SU-DHL-6 (cell line): ENCODE measurements around the gene GAPDHS.

Source experiments
- H2AFZ ChIP-seq: fragments of 200-600 bp; sonication (generic); 2 replicates; pipeline ENCODE4 v1.6.1; 2014; ENCODE audit warnings: low read depth, mild to moderate bottlenecking, moderate library complexity, mixed read lengths, antibody characterized with exemption, low read length; ENCODE audit not compliant: severe bottlenecking
- H3F3A ChIP-seq: fragments of 200-600 bp; shearing (Covaris generic); 2 replicates; pipeline ENCODE4 v1.6.0; 2016; ENCODE audit warnings: antibody characterized with exemption, mild to moderate bottlenecking; ENCODE audit not compliant: insufficient read depth
- H3K27ac ChIP-seq: fragments of 200-600 bp; sonication (generic); 2 replicates; pipeline ENCODE4 v1.5.1; 2016; ENCODE audit warnings: low read depth, mild to moderate bottlenecking, low read length, moderate library complexity, mixed read lengths
- H3K27me3 ChIP-seq: fragments of 200-600 bp; sonication (generic), shearing (Covaris generic); 2 replicates; pipeline ENCODE4 v1.6.0; 2014; ENCODE audit warnings: mild to moderate bottlenecking, low read length
- H3K36me3 ChIP-seq: fragments of 200-600 bp; sonication (generic); 2 replicates; pipeline ENCODE4 v1.6.1; 2014; ENCODE audit warnings: mild to moderate bottlenecking, low read length, mixed read lengths
- H3K4me2 ChIP-seq: fragments of 300-600, 200-600 bp; shearing (Covaris generic), sonication (generic); 2 replicates; pipeline ENCODE4 v1.6.0; 2014; ENCODE audit warnings: low read length, low read depth, mild to moderate bottlenecking; ENCODE audit not compliant: poor library complexity, severe bottlenecking
- H3K4me3 ChIP-seq: fragments of 200-600 bp; sonication (generic); 2 replicates; pipeline ENCODE4 v1.5.1; 2014; ENCODE audit warnings: antibody characterized with exemption, low read length, mild to moderate bottlenecking, mixed read lengths; ENCODE audit not compliant: insufficient read depth, poor library complexity, severe bottlenecking
- H3K79me2 ChIP-seq: fragments of 200-600 bp; sonication (generic); 2 replicates; pipeline ENCODE4 v1.6.1; 2014; ENCODE audit warnings: mild to moderate bottlenecking, low read length, moderate library complexity; ENCODE audit not compliant: insufficient read depth
- H3K9ac ChIP-seq: fragments of 200-600 bp; sonication (generic); 2 replicates; pipeline ENCODE4 v1.7.0; 2014; ENCODE audit warnings: mild to moderate bottlenecking, low read length
- H3K9me2 ChIP-seq: fragments of 200-600 bp; sonication (generic); replicated peaks from 2 replicates; pipeline ENCODE4 v1.6.1; 2014; ENCODE audit warnings: low read length; ENCODE audit not compliant: insufficient read depth
- H3K9me3 ChIP-seq: fragments of 200-600 bp; sonication (generic); 2 replicates; pipeline ENCODE4 v1.6.1; 2014; ENCODE audit warnings: low read length, mixed read lengths; ENCODE audit not compliant: insufficient read depth
- H4K20me1 ChIP-seq: fragments of 200-600 bp; sonication (generic); 2 replicates; pipeline ENCODE4 v1.6.1; 2014; ENCODE audit warnings: low read depth, mild to moderate bottlenecking, antibody characterized with exemption, low read length, moderate library complexity, mixed read lengths
- CTCF ChIP-seq: fragments of 200-600 bp; sonication (generic); IDR thresholded peaks from one replicate; pipeline ENCODE4 v1.5.1; 2017; ENCODE audit warnings: antibody characterized with exemption, mild to moderate bottlenecking, low read length, moderate library complexity; ENCODE audit not compliant: insufficient read depth, poor library complexity, severe bottlenecking
- EZH2phosphoT487 ChIP-seq: fragments of 200-600 bp; sonication (generic), shearing (Covaris generic); conservative IDR thresholded peaks from 2 replicates; pipeline ENCODE4 v1.6.1; 2018; ENCODE audit warnings: mild to moderate bottlenecking, antibody characterized with exemption, low read length, moderate library complexity, mixed read lengths

Gene GAPDHS

GRCh38 chr19:35549174-35549788 lies 16.0 kb downstream of the GAPDHS start:
- H3K9me3 ChIP-seq = no peaks in the 10 kb centered on the region
- no peaks in the 10 kb centered on the region for H4K20me1 ChIP-seq
- H2AFZ ChIP-seq = no peak overlapping the region
- H3K79me2 ChIP-seq = peaks cover 19% of the 10 kb centered on the region; the same call in 1 of the 2 replicates
- H3K9me2 ChIP-seq = no peaks in the 10 kb centered on the region
- no peaks in the 10 kb centered on the region for H3K36me3 ChIP-seq
- no peaks in the 10 kb centered on the region for H3F3A ChIP-seq
- no peak overlapping the region for H3K9ac ChIP-seq
- no peak overlapping the region for H3K4me2 ChIP-seq
- H3K4me3 ChIP-seq = no peak overlapping the region
- H3K27me3 ChIP-seq = no peaks in the 10 kb centered on the region
- peak; percentile 71 for TF ChIP-seq CTCF
- TF ChIP-seq EZH2phosphoT487 = no peak
- H3K27ac ChIP-seq = no peak overlapping the region

- H3K27ac ChIP-seq = no peak overlapping the region
- H3K9me3 ChIP-seq = no peaks in the 10 kb centered on the region
- no peaks in the 10 kb centered on the region for H3K9me2 ChIP-seq
- no peak overlapping the region for H3K9ac ChIP-seq
- H3K36me3 ChIP-seq = no peaks in the 10 kb centered on the region
- no peak overlapping the region for H3K4me2 ChIP-seq
- no peaks in the 10 kb centered on the region for H4K20me1 ChIP-seq
- no peaks in the 10 kb centered on the region for H3F3A ChIP-seq
- H3K4me3 ChIP-seq = no peak overlapping the region
- no peaks in the 10 kb centered on the region for H3K27me3 ChIP-seq
- TF ChIP-seq EZH2phosphoT487 (no peak), CTCF (no peak)
- H2AFZ ChIP-seq = no peak overlapping the region
- H3K79me2 ChIP-seq = peaks cover 12% of the 10 kb centered on the region; the same call in 1 of the 2 replicates
Observed at GRCh38 chr19:35549879-35550523, 16.7 kb downstream of the GAPDHS start.

DNA sequence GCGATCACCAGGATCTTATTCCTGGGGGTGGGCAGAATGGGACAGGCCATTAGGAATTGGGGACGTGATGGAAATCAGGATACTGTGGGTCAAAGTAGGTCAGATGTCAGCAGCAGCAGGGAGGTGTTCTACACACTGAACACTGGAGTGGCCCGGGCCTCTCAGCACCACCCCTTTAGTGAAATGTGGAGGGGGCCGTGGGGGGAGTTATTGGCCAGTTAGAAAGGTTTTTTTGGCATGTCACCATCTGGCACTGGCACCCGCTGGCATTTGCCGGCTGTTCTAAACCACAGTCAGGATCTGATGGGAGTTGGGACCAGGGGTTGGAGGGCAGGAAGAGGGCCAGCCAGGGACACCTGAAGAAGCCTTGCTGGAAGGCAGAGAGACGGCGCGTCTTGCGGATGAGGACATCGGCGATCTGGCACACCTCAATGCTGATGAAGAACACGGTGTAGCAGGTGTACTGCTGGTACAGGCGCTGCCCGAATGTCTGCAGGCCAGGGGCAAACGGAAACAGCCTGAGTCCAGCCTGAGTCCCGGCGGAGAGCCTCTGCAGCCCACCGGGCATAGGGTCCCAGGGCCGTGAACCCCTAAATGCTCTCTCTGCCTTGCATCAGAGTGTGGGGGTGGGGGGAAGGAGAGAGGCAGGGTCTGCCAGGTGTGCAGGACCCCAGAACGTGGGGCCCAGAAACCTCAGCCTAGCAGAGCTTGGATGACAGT lies 18.0 kb downstream of the GAPDHS start:
- Histone ChIP-seq H2AFZ (no peak overlapping the region), H3K79me2 (0 out of 2 replicates have a peak, but pooled peaks cover 3% of the 10 kb centered on the region), H3K4me2 (no peak overlapping the region), H3K9me2 (no peaks in the 10 kb centered on the region), H3K4me3 (no peak overlapping the region), H3K9me3 (no peaks in the 10 kb centered on the region), H3K36me3 (no peaks in the 10 kb centered on the region), H4K20me1 (no peaks in the 10 kb centered on the region), H3K9ac (no peak overlapping the region), H3F3A (no peaks in the 10 kb centered on the region), H3K27ac (no peak overlapping the region), H3K27me3 (no peaks in the 10 kb centered on the region)
- no peak for TF ChIP-seq EZH2phosphoT487
- no peak for TF ChIP-seq CTCF
